Calu3 (cell line): Measurements from ENCODE around the gene ADPRM. TPM values are rescaled to one million over a fixed set of nuclear protein-coding genes. Genes with fewer than 3 reads are reported as not detected.

Experiments
- BruUV-seq: library from RNA; stranded (reverse); fragments of 400-500 nt; replicated peaks from 2 replicates; lab custom pipeline; 2021; lab: Mats Ljungman, UMichigan
- CTCF ChIA-PET: fragments of 300-600 bp; sonication (Branson Sonifier 250); formaldehyde crosslinking; loops from one replicate; lab custom pipeline; 2022; ENCODE audit warnings: antibody characterized with exemption; lab: Charles Lee
- DNase-seq: peaks from one replicate; pipeline ENCODE4 v3.0.0; 2022
- H3K27ac Mint-ChIP-seq: one replicate; pipeline ENCODE4 v1.8.0; 2022; ENCODE audit warnings: mixed read lengths; ENCODE audit not compliant: unreplicated experiment
- H3K27me3 Mint-ChIP-seq: one replicate; pipeline ENCODE4 v1.8.0; 2022; ENCODE audit warnings: mixed read lengths; ENCODE audit not compliant: unreplicated experiment
- H3K36me3 Mint-ChIP-seq: one replicate; pipeline ENCODE4 v1.8.0; 2022; ENCODE audit warnings: mild to moderate bottlenecking, moderate library complexity, mixed read lengths; ENCODE audit not compliant: insufficient read depth, unreplicated experiment
- H3K4me1 Mint-ChIP-seq: one replicate; pipeline ENCODE4 v1.8.0; 2022; ENCODE audit warnings: mild to moderate bottlenecking, low read depth, mixed read lengths; ENCODE audit not compliant: unreplicated experiment
- H3K4me3 Mint-ChIP-seq: one replicate; pipeline ENCODE4 v1.8.0; 2022; ENCODE audit warnings: mild to moderate bottlenecking, low read depth, moderate library complexity, mixed read lengths; ENCODE audit not compliant: unreplicated experiment
- H3K9me3 Mint-ChIP-seq: one replicate; pipeline ENCODE4 v1.8.0; 2022; ENCODE audit warnings: low read depth, mixed read lengths; ENCODE audit not compliant: unreplicated experiment
- CTCF ChIP-seq: fragments of 200-600 bp; IDR thresholded peaks from one replicate; pipeline ENCODE4 v1.8.0; 2022; ENCODE audit warnings: antibody characterized with exemption; ENCODE audit not compliant: unreplicated experiment
- intact Hi-C: fragments of 100-400 bp; cut with micrococcal nuclease; formaldehyde crosslinking; loops from one replicate; pipeline ENCODE4 v1.10.0; 2022; ENCODE audit not compliant: unreplicated experiment
- total RNA-seq: library from RNA; stranded (reverse); gene quantifications from 2 replicates; pipeline ENCODE4 v1.2.3, GENCODE V29; 2022

The ADPRM gene
- total RNA-seq, 1 experiment from 2014 or later, result 3.2 TPM

GRCh38 chr17:10649602-10650001 lies 47.8 kb upstream of the ADPRM start:
- DNase-seq, result no peak
- no TSS peak for BruUV-seq
- intact Hi-C loops, result loop anchor here (10.0 kb wide), 2 partner anchors 195 to 1335 kb away; no protein-coding TSS in a partner anchor
- TF ChIP-seq CTCF, result no peak
- H3K27ac Mint-ChIP-seq, result no peak overlapping the region
- no peaks in the 10 kb centered on the region for H3K27me3 Mint-ChIP-seq
- peaks cover 2% of the 10 kb centered on the region for H3K9me3 Mint-ChIP-seq
- H3K4me1 Mint-ChIP-seq, result no peaks in the 10 kb centered on the region
- CTCF ChIA-PET, result no interaction called here
- no peak overlapping the region for H3K4me3 Mint-ChIP-seq
- no peaks in the 10 kb centered on the region for H3K36me3 Mint-ChIP-seq

GRCh38 chr17:10651927-10652326 lies 45.5 kb upstream of the ADPRM start:
- H3K4me1 Mint-ChIP-seq, result no peaks in the 10 kb centered on the region
- peaks cover 2% of the 10 kb centered on the region for H3K9me3 Mint-ChIP-seq
- no peak overlapping the region for H3K27ac Mint-ChIP-seq
- BruUV-seq, result no TSS peak
- no peak for DNase-seq
- intact Hi-C loops, result no loop called here
- CTCF ChIA-PET, result no interaction called here
- no peak overlapping the region for H3K4me3 Mint-ChIP-seq
- H3K36me3 Mint-ChIP-seq, result no peaks in the 10 kb centered on the region
- no peak for TF ChIP-seq CTCF
- no peaks in the 10 kb centered on the region for H3K27me3 Mint-ChIP-seq

- Mint-ChIP-seq H3K27me3 (no peaks in the 10 kb centered on the region), H3K4me1 (no peaks in the 10 kb centered on the region), H3K9me3 (peaks cover 2% of the 10 kb centered on the region), H3K36me3 (no peaks in the 10 kb centered on the region), H3K4me3 (no peak overlapping the region), H3K27ac (no peak overlapping the region)
- no peak for TF ChIP-seq CTCF
- CTCF ChIA-PET, result no interaction called here
- BruUV-seq, result no TSS peak
- intact Hi-C loops, result no loop called here
- DNase-seq, result no peak
Measured at GRCh38 chr17:10652984-10653659, 44.3 kb upstream of the ADPRM start.

GRCh38 chr17:10653987-10654386 lies 43.4 kb upstream of the ADPRM start:
- no peaks in the 10 kb centered on the region for H3K4me1 Mint-ChIP-seq
- DNase-seq, result no peak
- H3K4me3 Mint-ChIP-seq, result no peak overlapping the region
- CTCF ChIA-PET, result interaction anchor here (0.7 kb wide), 1 partner anchor 28 kb away, joined by 3 read pairs; no protein-coding TSS in a partner anchor
- TF ChIP-seq CTCF, result no peak
- peaks cover 2% of the 10 kb centered on the region for H3K9me3 Mint-ChIP-seq
- intact Hi-C loops, result no loop called here
- no peaks in the 10 kb centered on the region for H3K36me3 Mint-ChIP-seq
- H3K27me3 Mint-ChIP-seq, result no peaks in the 10 kb centered on the region
- H3K27ac Mint-ChIP-seq, result no peak overlapping the region
- BruUV-seq, result no TSS peak
